Measurements from ENCODE around the gene INAFM2.

The INAFM2 gene

GRCh38 chr15:40282147-40282868 lies 41.2 kb upstream of the INAFM2 start (continued):
- TF ChIP-seq ZNF398 (tag by site-specific recombination; IDR thresholded peaks at IDR 0.05) (no peak; the same call in 1 of the 2 replicates), SALL2 (tag by site-specific recombination; IDR thresholded peaks at IDR 0.05; ENCODE audit: borderline replicate concordance) (no peak), SCRT2 (tag by site-specific recombination; IDR thresholded peaks at IDR 0.05) (no peak), ZNF354C (tag by site-specific recombination; IDR thresholded peaks at IDR 0.05; ENCODE audit: borderline replicate concordance, low read depth) (no peak), SP3 (tag by site-specific recombination; IDR thresholded peaks at IDR 0.05) (no peak), ZNF112 (tag by site-specific recombination; IDR thresholded peaks at IDR 0.05) (no peak), ZNF175 (tag by site-specific recombination; IDR thresholded peaks at IDR 0.05) (no peak), HOXC10 (CRISPR knock-in tag; IDR thresholded peaks at IDR 0.05) (no peak), PRDM1 (tag by site-specific recombination; IDR thresholded peaks at IDR 0.05) (no peak), ZIC2 (tag by site-specific recombination; IDR thresholded peaks at IDR 0.05) (no peak), KLF8 (tag by site-specific recombination; IDR thresholded peaks at IDR 0.05) (0 out of 2 replicates have a peak, but pooled peaks have one; percentile 28), ZNF530 (tag by site-specific recombination; IDR thresholded peaks at IDR 0.05; ENCODE audit: low read depth) (no peak), SP7 (tag by site-specific recombination; IDR thresholded peaks at IDR 0.05) (no peak; the same call in 1 of the 2 replicates), ZNF549 (tag by site-specific recombination; IDR thresholded peaks at IDR 0.05) (no peak), ZNF792 (tag by site-specific recombination; IDR thresholded peaks at IDR 0.05) (no peak), REST (tag by site-specific recombination; IDR thresholded peaks at IDR 0.05) (no peak), ZNF350 (tag by site-specific recombination; IDR thresholded peaks at IDR 0.05) (no peak), ZNF140 (tag by site-specific recombination; IDR thresholded peaks at IDR 0.05) (no peak), WT1 (tag by site-specific recombination; IDR thresholded peaks at IDR 0.05) (no peak; the same call in 1 of the 2 replicates), ZBTB44 (tag by site-specific recombination; IDR thresholded peaks at IDR 0.05) (no peak), ZNF248 (tag by site-specific recombination; IDR thresholded peaks at IDR 0.05) (no peak), ZNF513 (tag by site-specific recombination; IDR thresholded peaks at IDR 0.05) (no peak), ZNF488 (tag by site-specific recombination; IDR thresholded peaks at IDR 0.05) (no peak), ZNF654 (tag by site-specific recombination; IDR thresholded peaks at IDR 0.05; ENCODE audit: low read depth) (no peak), ZNF561 (tag by site-specific recombination; IDR thresholded peaks at IDR 0.05; ENCODE audit: borderline replicate concordance) (no peak; the same call in 1 of the 2 replicates), ZNF324 (tag by site-specific recombination; IDR thresholded peaks at IDR 0.05) (no peak), ZNF707 (tag by site-specific recombination; IDR thresholded peaks at IDR 0.05) (no peak), SP2 (tag by site-specific recombination; IDR thresholded peaks at IDR 0.05) (no peak)
